ENCODE data around the gene ADAM33. TPM values are rescaled to one million over a fixed set of nuclear protein-coding genes. Genes with fewer than 3 reads are reported as not detected.

ADAM33 gene
- total RNA-seq, 1 donor from 2014 or later = 7.0 TPM

DNA sequence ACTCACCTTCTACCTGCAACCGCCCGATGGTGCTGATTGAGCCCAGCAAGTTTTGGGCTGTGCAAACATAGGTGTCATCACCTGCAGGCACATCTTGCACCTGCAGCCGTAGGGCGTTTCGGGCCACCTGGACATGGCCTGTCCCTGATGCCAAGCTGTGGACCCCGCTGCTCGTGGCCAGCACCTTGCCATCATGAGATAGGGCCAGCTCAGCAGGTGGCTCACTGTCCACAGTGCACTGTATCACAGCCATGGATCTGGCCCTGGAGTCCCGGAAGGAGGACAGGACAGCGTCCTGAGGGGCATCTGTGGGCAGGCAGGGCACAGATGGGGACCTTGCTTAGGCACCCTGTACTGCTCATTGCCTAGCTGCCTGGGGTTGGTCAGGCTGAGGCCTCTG, 10.1 kb upstream of the ADAM33 start:
- Mint-ChIP-seq H3K36me3 (no peaks in the 10 kb centered on the region), H3K9me3 (peaks cover 3% of the 10 kb centered on the region), H3K4me1 (peaks cover 5% of the 10 kb centered on the region), H3K27me3 (ENCODE audit: insufficient read depth, low read depth) (peaks cover 23% of the 10 kb centered on the region), H3K27ac (no peak overlapping the region), H3K4me3 (no peak overlapping the region)
- no peak overlapping the region for H3K9ac ChIP-seq
- no peak overlapping the region for H2AFZ ChIP-seq (replicated peaks)
- H3K27ac ChIP-seq = no peak overlapping the region
- DNase-seq (ENCODE audit: low spot score) = no peak
- no peak overlapping the region for H3K4me2 ChIP-seq
- TF ChIP-seq EZH2phosphoT487 (IDR thresholded peaks at IDR 0.05) (no peak), EZH2 (IDR thresholded peaks at IDR 0.05) (no peak)
- TF ChIP-seq, protein P1, sequence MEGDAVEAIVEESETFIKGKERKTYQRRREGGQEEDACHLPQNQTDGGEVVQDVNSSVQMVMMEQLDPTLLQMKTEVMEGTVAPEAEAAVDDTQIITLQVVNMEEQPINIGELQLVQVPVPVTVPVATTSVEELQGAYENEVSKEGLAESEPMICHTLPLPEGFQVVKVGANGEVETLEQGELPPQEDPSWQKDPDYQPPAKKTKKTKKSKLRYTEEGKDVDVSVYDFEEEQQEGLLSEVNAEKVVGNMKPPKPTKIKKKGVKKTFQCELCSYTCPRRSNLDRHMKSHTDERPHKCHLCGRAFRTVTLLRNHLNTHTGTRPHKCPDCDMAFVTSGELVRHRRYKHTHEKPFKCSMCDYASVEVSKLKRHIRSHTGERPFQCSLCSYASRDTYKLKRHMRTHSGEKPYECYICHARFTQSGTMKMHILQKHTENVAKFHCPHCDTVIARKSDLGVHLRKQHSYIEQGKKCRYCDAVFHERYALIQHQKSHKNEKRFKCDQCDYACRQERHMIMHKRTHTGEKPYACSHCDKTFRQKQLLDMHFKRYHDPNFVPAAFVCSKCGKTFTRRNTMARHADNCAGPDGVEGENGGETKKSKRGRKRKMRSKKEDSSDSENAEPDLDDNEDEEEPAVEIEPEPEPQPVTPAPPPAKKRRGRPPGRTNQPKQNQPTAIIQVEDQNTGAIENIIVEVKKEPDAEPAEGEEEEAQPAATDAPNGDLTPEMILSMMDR (IDR thresholded peaks at IDR 0.05) = no peak
- no peak overlapping the region for H3K4me3 ChIP-seq
- H3F3A ChIP-seq (ENCODE audit: low read depth) = no peaks in the 10 kb centered on the region
- H3K36me3 ChIP-seq = no peaks in the 10 kb centered on the region
- H3K4me1 ChIP-seq = no peaks in the 10 kb centered on the region
- H3K9me3 ChIP-seq (ENCODE audit: low read depth) = no peaks in the 10 kb centered on the region
- no peaks in the 10 kb centered on the region for H3K79me2 ChIP-seq (ENCODE audit: low read depth)
- H3K27me3 ChIP-seq = no peaks in the 10 kb centered on the region
- no peaks in the 10 kb centered on the region for H4K20me1 ChIP-seq (ENCODE audit: low read depth)

DNA sequence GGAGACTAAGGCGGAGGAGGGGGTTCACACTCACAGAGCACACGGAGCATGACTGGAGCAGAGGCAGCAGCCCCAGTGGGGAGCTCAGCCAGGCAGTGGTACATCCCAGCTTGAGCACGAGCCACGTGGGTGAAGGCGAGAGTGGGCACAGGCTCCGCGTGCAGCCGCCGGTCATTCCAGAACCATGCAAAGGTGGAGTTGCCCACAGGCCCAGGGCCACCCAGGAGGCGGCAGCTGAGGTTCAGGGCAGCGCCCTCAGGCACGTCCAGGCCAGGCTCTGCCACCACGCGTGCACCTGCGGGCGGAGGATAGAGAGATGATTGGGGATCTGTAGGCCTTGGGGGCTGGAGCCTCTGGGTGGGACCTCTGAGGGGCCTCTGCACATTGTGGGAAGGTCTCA, 9.5 kb upstream of the ADAM33 start:
- H3K4me3 Mint-ChIP-seq = no peak overlapping the region
- H3K9me3 Mint-ChIP-seq = peaks cover 1% of the 10 kb centered on the region
- H4K20me1 ChIP-seq (ENCODE audit: low read depth) = no peaks in the 10 kb centered on the region
- no peaks in the 10 kb centered on the region for H3K36me3 ChIP-seq
- DNase-seq (ENCODE audit: low spot score) = no peak
- TF ChIP-seq EZH2 (IDR thresholded peaks at IDR 0.05) = no peak
- TF ChIP-seq, protein P1 (IDR thresholded peaks at IDR 0.05) = no peak
- no peak for TF ChIP-seq EZH2phosphoT487 (IDR thresholded peaks at IDR 0.05)
- peaks cover 23% of the 10 kb centered on the region for H3K27me3 Mint-ChIP-seq (ENCODE audit: insufficient read depth, low read depth)
- H3K27me3 ChIP-seq = no peaks in the 10 kb centered on the region
- H3K27ac Mint-ChIP-seq = no peak overlapping the region
- H3K4me3 ChIP-seq = no peak overlapping the region
- peaks cover 5% of the 10 kb centered on the region for H3K4me1 Mint-ChIP-seq
- no peak overlapping the region for H3K27ac ChIP-seq
- H3K9ac ChIP-seq = no peak overlapping the region
- H3F3A ChIP-seq (ENCODE audit: low read depth) = no peaks in the 10 kb centered on the region
- no peaks in the 10 kb centered on the region for H3K9me3 ChIP-seq (ENCODE audit: low read depth)
- no peaks in the 10 kb centered on the region for H3K79me2 ChIP-seq (ENCODE audit: low read depth)
- no peak overlapping the region for H3K4me2 ChIP-seq
- H3K4me1 ChIP-seq = no peaks in the 10 kb centered on the region
- no peaks in the 10 kb centered on the region for H3K36me3 Mint-ChIP-seq
- H2AFZ ChIP-seq (replicated peaks) = no peak overlapping the region

DNA sequence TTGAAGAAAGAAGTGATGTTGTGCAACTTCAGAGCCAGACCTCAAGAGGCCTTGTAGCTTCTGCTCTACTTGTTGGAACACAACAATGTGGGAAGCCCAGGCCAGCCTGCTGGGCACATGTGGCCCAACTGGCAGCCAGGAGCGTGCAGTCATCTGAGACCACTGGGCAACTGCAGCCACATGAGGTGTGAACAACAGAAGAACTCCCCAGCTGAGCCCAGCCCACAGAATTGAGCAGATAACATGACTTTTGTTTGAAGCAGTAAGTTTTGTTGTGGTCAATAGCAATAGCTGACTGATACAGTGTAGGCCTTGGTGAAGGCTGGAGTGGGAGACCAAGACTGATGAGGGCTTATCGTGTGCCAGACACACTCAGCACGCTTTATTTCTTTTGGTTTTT, 8.6 kb upstream of the ADAM33 start:
- Histone ChIP-seq H3K4me1 (no peaks in the 10 kb centered on the region), H2AFZ (replicated peaks) (no peak overlapping the region), H4K20me1 (ENCODE audit: low read depth) (no peaks in the 10 kb centered on the region), H3F3A (ENCODE audit: low read depth) (no peaks in the 10 kb centered on the region), H3K36me3 (no peaks in the 10 kb centered on the region), H3K4me3 (no peak overlapping the region), H3K27ac (no peak overlapping the region), H3K79me2 (ENCODE audit: low read depth) (no peaks in the 10 kb centered on the region), H3K9me3 (ENCODE audit: low read depth) (no peaks in the 10 kb centered on the region), H3K9ac (no peak overlapping the region), H3K4me2 (no peak overlapping the region), H3K27me3 (no peaks in the 10 kb centered on the region)
- no peaks in the 10 kb centered on the region for H3K9me3 Mint-ChIP-seq
- H3K27ac Mint-ChIP-seq = no peak overlapping the region
- H3K4me3 Mint-ChIP-seq = no peak overlapping the region
- TF ChIP-seq EZH2 (IDR thresholded peaks at IDR 0.05) (no peak), EZH2phosphoT487 (IDR thresholded peaks at IDR 0.05) (no peak)
- TF ChIP-seq, protein P1 (IDR thresholded peaks at IDR 0.05) = no peak
- H3K36me3 Mint-ChIP-seq = no peaks in the 10 kb centered on the region
- no peak for DNase-seq (ENCODE audit: low spot score)
- H3K27me3 Mint-ChIP-seq (ENCODE audit: insufficient read depth, low read depth) = peaks cover 22% of the 10 kb centered on the region
- peaks cover 5% of the 10 kb centered on the region for H3K4me1 Mint-ChIP-seq
